Measurements from ENCODE around the gene STARD13. TPM values are rescaled to one million over a fixed set of nuclear protein-coding genes. Genes with fewer than 3 reads are reported as not detected.

Gene STARD13
- polyA plus RNA-seq, 1 donor (not counting 4 experiments of a cell fraction or from before 2014, with no cell fraction given) = 11.9 TPM

- Histone ChIP-seq H3K9me1 (ENCODE audit: control insufficient read depth, extremely low read depth, insufficient read depth, low read length) (peaks cover 2% of the 10 kb centered on the region), H3K36me3 (ENCODE audit: control insufficient read depth in 2 of 2, extremely low read depth in 1 of 2, insufficient read depth in 2 of 2, low read length in 2 of 2) (peaks cover 1 to 4% of the 10 kb centered on the region in 2 experiments), H3K27ac (ENCODE audit: control insufficient read depth, insufficient read depth, low read length) (no peak overlapping the region), H3K9ac (ENCODE audit: control insufficient read depth, extremely low read depth, insufficient read depth, low read length) (no peak overlapping the region), H3K4me2 (ENCODE audit: control insufficient read depth, extremely low read depth, insufficient read depth, low read depth, low read length) (no peak overlapping the region), H3K9me3 (ENCODE audit: control insufficient read depth, low read depth, low read length) (peaks cover 2% of the 10 kb centered on the region), H3K27me3 (ENCODE audit: control insufficient read depth, extremely low read depth, insufficient read depth, low read length) (no peaks in the 10 kb centered on the region), H3K4me1 (ENCODE audit: control insufficient read depth, extremely low read depth, insufficient read depth, low read length) (peaks cover 67% of the 10 kb centered on the region), H3K79me2 (ENCODE audit: control insufficient read depth, insufficient read depth, low read length) (peaks cover 15% of the 10 kb centered on the region), H2AFZ (ENCODE audit: control insufficient read depth, low read length) (no peak overlapping the region), H3K4me3 (ENCODE audit: control insufficient read depth in 2 of 3, extremely low read depth in 1 of 3, insufficient read depth in 2 of 3, low read depth in 1 of 3, low read length in 3 of 3) (no peak overlapping the region), H4K20me1 (ENCODE audit: control insufficient read depth, extremely low read depth, insufficient read depth, low read length) (no peaks in the 10 kb centered on the region)
- DNase-seq (ENCODE audit: low read depth, low spot score) (no peak), FAIRE-seq (peak; percentile 44)
- dilution Hi-C loops (cut with MboI; ENCODE audit: extremely low pct_ligation_motif_present, low sequenced_read_pairs) = no loop called here
- no peak for TF ChIP-seq CTCF (optimal IDR thresholded peaks at IDR 0.05 in 1 of 3, IDR thresholded peaks at IDR 0.05 in 1 of 3, conservative IDR thresholded peaks at IDR 0.05 in 1 of 3; ENCODE audit: extremely low read depth in 1 of 3, insufficient read depth in 2 of 3, low read length in 3 of 3)
- TF ChIP-seq EZH2 (IDR thresholded peaks at IDR 0.05; ENCODE audit: low read length) = no peak
Measured at GRCh38 chr13:33232883-33233282, 52.7 kb downstream of the STARD13 start.

- Histone ChIP-seq H3K36me3 (ENCODE audit: control insufficient read depth in 2 of 2, extremely low read depth in 1 of 2, insufficient read depth in 2 of 2, low read length in 2 of 2) (peaks cover 1 to 4% of the 10 kb centered on the region in 2 experiments), H3K4me3 (ENCODE audit: control insufficient read depth in 2 of 3, extremely low read depth in 1 of 3, insufficient read depth in 2 of 3, low read depth in 1 of 3, low read length in 3 of 3) (no peak overlapping the region), H3K27me3 (ENCODE audit: control insufficient read depth, extremely low read depth, insufficient read depth, low read length) (no peaks in the 10 kb centered on the region), H3K4me1 (ENCODE audit: control insufficient read depth, extremely low read depth, insufficient read depth, low read length) (peaks cover 63% of the 10 kb centered on the region), H3K27ac (ENCODE audit: control insufficient read depth, insufficient read depth, low read length) (peak overlapping the region; percentile 38), H3K4me2 (ENCODE audit: control insufficient read depth, extremely low read depth, insufficient read depth, low read depth, low read length) (no peak overlapping the region), H2AFZ (ENCODE audit: control insufficient read depth, low read length) (no peak overlapping the region), H3K9ac (ENCODE audit: control insufficient read depth, extremely low read depth, insufficient read depth, low read length) (no peak overlapping the region), H3K9me3 (ENCODE audit: control insufficient read depth, low read depth, low read length) (peaks cover 2% of the 10 kb centered on the region), H4K20me1 (ENCODE audit: control insufficient read depth, extremely low read depth, insufficient read depth, low read length) (no peaks in the 10 kb centered on the region), H3K79me2 (ENCODE audit: control insufficient read depth, insufficient read depth, low read length) (peaks cover 21% of the 10 kb centered on the region), H3K9me1 (ENCODE audit: control insufficient read depth, extremely low read depth, insufficient read depth, low read length) (peaks cover 2% of the 10 kb centered on the region)
- dilution Hi-C loops (cut with MboI; ENCODE audit: extremely low pct_ligation_motif_present, low sequenced_read_pairs) = no loop called here
- TF ChIP-seq EZH2 (IDR thresholded peaks at IDR 0.05; ENCODE audit: low read length) (no peak), CTCF (optimal IDR thresholded peaks at IDR 0.05 in 1 of 3, IDR thresholded peaks at IDR 0.05 in 1 of 3, conservative IDR thresholded peaks at IDR 0.05 in 1 of 3; ENCODE audit: extremely low read depth in 1 of 3, insufficient read depth in 2 of 3, low read length in 3 of 3) (no peak)
- FAIRE-seq (no peak), DNase-seq (ENCODE audit: low read depth, low spot score) (no peak)
Measured at GRCh38 chr13:33231339-33231738, 54.2 kb downstream of the STARD13 start.
